22Rv1 (cell line): ENCODE results near the gene LTBP3.

Experiments
- CTCF ChIP-seq: fragments of 450-650 bp; IDR thresholded peaks from 2 replicates; pipeline ENCODE4 v1.5.1; 2017; ENCODE audit warnings: mild to moderate bottlenecking
- ZFX ChIP-seq: fragments of 450-650 bp; IDR thresholded peaks from 2 replicates; pipeline ENCODE4 v1.6.1; 2017; ENCODE audit warnings: antibody characterized with exemption, borderline replicate concordance

GRCh38 chr11:65589444-65590239 is 31.5 kb upstream of the LTBP3 start:
- TF ChIP-seq CTCF, result no peak
- TF ChIP-seq ZFX, result no peak
